GM21360 (cell line): ENCODE results near the gene ASCL5.

ENCODE experiments used
- ATAC-seq: cut with Tn5 transposase; IDR thresholded peaks from one replicate; pipeline ENCODE4 v1.9.1; 2021; ENCODE audit warnings: mild to moderate bottlenecking, moderate library complexity; ENCODE audit not compliant: unreplicated experiment

Gene ASCL5

DNA sequence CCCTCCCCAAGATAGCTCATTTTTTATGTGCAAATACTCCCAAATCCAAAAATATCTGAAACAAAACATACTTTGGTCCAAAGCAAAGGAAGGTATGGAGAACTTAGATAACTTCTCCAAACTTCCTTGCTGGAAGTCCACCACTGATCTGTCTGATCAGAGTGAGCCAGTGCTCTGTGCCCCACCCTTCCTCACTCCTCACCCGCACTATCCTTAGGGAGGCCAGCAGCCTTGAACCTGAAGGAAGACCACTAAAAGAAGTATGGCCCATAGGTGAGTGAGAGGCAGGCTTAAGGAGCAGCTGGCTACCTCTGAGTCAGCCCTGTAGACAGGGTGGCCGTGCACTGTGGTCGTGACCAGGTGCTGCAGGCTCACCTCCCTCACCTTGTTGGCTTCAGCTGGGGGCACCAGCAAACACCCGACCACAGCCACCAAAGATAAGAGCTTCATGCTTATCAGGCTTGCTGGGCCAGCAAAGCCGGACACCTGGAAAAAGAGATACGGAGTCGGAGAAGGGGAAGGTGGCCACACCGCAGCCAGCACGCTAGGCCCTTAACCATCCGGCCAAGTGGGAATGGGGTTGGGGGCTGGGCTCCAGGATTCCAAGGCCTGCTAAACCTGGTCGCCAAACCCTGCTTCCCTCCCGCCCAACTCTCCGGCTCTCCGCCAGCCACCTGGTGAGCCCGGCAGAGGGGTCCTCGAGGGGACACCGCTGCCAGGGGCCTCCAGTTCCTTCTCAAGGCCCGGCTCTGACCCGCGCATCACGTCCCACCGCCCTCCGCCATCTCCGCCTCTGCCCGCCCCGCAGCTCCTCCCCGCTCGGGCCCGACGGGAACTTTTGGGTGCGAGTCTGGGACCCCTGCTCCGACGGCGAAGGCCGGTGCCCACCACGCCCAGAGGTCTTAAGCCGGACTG lies 26.7 kb upstream of the ASCL5 start:
- peak; percentile 69 for ATAC-seq

DNA sequence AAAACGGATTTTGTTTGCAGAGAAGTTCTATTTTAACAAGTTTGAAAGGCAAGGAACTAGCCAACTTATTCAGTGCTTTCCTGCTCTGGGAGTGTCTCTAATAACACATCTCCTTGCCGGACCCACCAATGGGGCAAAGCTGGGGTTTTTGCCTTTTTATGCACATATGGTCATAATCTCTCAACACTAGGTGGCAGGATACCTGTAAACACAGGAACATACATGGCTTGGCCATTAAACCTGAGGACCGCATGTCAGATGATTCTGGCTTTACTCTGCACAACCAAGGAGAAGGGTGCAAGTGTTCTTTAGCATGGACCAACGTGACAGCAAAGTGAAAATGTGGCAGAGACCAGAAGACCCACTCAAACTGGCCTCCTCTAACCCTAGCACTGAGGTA lies 22.4 kb upstream of the ASCL5 start:
- ATAC-seq, result no peak

DNA sequence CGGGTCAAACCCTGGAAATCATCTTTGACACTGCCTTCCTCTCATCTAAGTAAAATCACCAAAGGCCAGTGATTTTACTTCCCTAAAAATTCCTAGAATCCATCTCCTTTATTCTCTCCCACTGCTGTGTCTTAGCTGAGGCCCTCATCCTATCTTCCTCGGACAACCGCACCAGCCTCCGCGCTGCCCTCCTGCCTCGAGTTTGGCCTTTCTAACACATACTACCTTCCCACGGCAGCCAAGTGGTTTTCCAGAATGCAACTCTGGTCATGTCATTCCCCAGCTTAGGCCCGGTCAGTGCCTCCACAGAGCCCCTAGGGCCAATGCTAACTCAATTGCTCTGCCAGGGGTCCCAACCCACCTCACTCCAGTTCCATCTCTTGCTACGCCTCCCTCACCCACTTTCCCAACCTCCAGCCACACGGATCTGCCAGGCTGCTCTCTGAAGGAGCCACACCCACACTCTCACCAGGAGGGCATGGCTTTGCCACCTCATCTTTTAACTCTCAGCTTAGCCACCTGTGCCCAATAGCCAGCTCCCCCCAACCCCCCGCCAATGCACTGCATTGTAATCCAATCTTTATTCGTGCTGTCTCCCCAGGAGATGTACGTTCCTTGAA lies 20.5 kb upstream of the ASCL5 start:
- ATAC-seq, result no peak

DNA sequence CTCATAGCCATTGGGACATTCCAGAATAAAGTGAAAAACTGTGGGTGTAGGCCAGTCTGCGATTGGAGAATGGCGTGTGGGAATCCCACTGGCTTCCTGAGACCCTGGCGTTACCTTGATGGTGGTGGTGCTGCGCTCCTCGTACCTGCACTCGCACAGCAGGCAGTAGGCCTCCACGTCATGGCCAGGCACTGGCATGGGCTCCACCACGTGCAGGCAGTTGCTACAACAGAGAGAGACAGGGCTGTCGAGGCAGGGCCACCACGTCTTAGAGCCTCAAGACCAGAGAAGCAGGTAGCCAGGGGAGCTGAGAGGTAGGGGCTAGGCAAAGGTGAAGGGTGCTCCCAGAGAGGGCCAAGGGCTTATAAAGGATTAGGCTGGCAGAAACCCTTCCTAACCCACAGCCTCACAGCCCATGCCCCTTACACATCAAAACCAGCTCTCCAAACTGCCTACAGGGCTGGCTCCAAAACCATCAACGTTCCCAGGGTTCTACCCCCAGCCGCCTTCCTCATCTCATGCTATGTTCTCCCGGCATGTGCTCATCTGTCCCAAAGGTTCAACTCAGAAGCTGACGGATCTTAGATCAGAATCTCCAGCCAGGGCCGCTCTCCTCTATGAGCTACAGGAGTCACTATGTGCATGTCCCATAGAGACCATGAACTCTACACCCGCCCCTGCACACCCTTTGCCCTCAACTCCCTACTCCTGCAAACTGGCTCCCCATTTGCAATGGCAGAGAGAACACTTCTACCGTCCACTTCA lies 19.8 kb upstream of the ASCL5 start:
- ATAC-seq, result no peak

DNA sequence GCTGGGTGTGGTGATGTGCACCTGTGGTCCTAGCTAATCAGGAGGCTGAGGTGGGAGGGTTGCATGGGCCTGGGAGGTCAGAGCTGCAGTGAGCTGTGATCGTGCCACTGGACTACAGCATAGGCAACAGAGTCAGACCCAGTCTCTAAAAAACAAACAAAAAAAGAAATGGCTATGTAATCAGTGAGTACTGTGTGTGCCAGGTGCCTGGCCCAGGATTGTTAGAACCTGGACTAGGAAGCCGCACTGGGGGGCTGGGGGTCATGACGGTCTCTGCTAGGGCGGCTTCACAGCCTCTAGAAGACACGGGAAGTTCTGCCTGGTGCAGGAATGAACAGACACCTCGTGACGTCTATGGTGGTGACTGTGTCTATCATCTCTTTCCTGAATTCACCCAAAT lies 18.8 kb upstream of the ASCL5 start:
- ATAC-seq, result no peak

DNA sequence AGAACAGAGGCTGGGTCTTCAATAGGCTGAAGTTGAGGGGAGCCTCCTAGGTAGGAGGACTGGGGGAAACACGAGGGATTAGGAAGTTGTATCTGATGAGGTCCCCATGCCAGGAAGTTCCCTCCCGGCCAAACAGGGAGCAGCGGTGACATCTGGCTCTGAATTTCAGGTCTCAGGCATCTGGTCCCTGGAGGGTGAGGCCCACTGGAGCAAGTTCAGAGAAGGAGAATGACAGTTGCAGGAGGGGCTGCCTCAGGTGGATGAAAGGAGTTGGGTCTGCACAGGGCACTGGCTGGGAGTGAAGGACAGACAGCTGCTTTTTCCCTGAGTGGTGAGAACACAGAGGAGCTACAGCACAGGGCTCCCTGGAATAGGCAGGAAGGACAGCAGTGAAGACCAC lies 18.1 kb upstream of the ASCL5 start:
- ATAC-seq, result no peak

DNA sequence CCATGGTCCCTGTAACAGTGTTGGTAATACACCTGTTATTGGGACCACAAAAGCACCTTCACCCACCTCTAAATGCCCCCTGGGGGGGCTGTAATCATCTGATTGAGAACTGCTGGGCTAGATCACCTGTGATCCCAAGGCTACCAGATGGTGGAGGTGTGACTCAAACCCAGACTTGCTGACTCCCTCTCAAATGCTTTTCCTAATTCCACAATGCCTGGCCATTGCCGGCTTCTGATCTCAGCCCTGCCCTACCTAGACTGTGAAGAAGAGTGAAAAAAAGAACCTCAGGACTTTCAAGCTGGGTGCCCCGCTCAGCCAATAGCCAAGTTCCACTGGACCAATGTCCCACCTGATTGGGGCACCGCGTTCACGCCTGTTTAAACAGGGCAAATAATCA lies 17.7 kb upstream of the ASCL5 start:
- no peak for ATAC-seq

DNA sequence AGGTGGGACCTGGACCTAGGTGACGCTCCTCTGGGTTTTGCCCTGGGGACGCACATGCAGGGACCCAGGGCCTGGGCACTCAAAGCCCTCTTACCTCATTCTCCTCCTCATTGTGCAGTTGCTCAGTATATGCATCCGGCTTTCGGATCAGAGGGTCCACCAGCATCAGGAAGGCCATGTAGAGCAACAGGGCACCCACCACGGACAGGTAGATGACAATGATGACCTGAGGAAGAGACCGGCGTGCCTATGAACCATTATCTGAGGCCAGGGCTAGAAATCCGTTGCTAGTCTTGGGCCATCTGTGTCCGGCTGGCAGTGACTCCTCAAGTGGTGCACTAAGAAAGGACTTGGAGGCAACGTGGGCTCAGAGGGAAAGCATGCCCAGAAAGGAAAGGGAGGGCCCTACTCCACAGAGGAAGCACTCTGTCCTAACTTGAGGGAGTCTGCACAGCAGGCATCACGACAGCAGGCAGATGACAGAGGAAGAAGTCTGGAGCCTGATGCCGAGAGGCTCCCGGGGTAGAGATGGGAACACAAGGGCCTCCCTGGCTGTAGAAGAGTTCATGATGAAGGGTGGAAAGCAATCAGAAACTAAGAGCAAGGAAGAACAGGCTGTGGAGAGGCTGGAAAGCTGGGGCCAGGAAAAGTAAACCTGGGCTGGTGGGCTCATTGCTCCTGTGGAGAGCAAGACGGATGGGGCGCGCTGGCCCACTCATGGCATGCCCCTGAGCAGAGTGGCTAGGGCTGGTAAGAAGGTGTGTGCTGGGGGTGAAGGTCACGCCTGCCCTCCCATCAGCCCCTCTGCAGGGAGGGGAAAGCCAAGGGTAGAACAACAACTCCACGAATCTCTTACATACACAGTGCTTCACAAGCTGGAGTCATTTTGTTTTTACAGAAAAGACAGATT lies 17.0 kb upstream of the ASCL5 start:
- ATAC-seq, result no peak

DNA sequence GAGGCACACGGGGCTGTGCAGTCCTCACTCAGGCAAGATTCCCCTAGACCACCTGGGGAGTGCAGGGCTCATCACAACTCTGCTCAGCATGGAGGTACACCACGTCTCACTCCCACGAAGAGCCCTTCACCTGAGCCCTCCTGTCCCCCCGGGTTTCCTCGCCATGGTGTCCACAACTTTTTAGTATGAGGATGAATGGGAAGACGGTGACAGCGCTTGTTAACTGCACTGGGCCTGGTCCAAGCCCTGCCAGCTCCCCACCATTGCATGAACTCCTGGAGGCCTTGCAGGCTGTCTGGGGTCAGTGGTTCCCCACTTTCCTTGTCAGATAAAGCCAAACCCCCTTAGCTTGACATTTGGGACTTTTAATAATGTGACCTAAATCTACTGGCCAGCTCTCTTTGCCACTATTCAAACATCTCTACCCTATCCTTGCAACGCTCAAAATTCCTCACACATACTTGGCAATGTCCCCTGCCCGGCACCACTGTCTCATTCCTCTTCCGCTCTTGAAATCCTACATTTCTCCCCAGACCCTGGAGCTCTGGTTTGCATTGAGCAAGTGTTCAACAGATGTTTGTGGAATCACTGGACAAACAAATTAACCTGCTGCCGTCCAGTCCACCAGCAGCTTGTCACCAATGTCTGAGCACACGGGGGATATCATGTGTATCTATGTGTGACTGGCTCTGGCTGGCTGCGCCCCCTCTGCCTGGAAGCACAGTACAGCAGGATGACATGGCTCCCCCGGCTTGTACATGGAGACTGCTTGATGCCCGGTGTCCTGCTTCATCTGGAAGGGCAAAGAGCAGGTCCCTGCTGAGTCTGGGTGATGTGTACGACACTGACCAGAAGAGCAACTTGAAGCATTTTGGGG lies 16.1 kb upstream of the ASCL5 start:
- ATAC-seq, result no peak

DNA sequence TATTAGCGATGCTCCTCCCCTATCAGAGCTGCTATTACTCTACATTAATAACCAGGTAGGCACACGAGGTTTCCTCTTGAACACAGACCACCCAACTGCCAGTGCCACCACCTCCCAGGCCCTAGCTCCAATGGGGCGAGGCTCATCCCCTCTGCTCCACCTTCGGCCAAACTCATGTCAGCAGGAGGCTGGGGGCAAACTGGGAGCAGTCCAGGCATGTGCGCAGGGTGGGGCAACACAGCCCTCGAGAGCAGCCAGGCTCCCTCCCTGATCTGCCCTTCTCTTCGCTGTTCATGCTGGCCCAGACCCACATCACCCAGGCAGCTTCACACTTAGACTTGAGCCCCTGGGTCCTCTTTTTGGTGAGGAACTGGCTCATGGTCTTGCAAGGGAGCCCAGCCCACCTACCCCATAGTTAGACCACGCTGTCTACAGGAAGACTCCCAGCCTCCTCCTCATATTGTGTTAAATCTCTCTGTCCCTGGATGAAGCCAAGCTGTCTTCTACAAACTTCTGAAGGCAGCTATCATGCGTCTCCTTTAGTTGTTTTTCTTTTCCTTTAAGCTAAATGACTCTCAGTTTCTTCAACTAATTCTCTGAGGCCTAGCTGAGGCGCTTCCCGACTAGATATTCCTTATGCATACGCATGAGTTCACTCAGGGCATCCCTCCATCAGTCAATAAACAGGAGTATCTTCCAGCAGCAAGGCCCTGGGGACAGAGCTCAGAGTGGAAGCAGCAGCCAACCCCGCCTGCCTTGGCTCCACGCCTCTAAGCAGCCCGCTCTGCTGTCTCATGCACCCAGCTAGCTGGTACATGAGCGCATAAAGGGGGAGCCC lies 15.2 kb upstream of the ASCL5 start:
- ATAC-seq, result no peak

DNA sequence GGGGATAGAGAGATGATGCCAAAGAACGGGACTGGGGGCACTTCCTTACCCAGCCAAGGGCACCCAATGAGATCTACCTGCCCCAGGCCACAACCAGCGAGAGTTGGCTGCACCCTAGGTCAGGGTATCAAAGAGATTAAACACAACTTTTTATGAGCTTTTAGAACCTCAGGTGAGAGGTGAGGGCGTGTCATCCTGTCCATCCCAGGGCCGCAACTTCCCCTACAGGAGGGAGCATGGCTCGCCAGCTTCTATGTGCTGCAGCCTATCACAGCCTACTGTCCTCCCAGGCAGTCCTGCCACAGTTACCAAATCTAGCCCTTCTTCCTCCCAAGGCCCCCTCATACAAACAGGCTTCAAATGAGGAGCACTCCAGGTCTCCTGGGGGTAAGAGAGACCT lies 14.4 kb upstream of the ASCL5 start:
- ATAC-seq, result no peak

DNA sequence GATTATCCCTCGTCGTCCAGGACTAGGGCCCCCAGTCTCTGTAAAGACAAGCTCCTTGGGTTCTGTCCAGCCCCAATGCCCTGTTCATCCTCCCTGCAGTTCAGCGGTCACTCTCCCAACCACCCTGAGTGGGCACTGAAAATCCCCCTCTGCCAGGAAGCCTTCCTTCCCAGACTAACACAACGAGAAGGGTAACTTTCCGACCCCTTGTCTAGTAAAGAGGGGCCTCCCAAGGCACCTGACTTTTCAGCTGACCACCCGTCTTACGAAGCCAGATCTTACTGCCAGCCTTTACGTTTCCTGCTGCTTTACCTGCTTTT lies 13.9 kb upstream of the ASCL5 start:
- ATAC-seq, result no peak

DNA sequence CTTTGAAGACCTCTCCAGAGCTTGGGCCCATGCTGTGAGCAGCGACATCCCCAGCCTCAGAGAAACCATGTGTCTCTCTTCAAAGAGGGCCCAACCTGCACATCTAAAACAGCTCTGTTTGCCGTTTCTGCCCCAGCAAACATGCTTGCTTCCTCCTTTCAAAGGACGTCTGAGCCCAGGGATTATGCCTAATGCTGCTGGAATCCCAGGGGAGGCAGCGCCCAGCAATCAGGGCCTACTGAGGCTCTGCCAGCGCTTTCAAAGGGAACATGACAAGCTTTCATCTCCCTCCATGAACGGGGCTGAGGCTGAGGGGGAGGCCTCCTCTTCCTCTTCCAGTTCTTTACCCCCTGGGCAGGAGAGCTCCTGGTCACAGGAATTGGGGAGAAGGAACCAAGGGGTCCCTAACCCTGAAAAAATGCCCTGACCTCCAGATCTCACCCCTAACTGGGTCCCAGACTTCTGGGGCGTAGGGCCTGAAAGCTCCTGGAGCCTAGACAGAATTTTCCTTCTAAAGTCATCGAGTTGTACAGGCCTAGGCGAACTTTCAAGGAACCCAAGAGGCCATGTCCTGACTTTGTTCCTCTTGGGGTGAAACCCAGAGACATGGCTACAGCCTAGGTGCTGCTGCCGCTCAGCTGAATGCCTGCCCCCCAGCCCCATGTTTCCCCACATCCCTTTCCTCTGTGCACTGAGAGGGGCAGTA lies 13.4 kb upstream of the ASCL5 start:
- no peak for ATAC-seq

DNA sequence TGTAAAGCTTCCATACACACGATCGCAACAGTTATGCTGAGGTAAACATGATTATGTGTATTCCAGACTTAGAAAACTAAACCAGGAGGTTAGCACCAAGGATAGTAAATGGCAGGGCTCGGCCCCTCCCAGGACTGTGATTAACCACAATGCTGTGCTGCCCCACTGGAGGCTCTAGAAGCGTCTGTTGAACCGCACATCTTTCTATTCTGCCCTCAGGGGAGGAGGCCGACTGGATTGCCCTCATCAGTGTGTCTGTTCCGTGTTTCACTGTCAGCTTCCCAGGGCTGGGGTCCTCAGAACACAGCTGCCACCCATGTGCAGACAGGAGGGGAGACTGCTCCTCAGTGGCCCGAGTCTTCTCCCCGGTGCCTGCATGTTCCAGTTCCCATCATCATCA lies 12.8 kb upstream of the ASCL5 start:
- no peak for ATAC-seq

DNA sequence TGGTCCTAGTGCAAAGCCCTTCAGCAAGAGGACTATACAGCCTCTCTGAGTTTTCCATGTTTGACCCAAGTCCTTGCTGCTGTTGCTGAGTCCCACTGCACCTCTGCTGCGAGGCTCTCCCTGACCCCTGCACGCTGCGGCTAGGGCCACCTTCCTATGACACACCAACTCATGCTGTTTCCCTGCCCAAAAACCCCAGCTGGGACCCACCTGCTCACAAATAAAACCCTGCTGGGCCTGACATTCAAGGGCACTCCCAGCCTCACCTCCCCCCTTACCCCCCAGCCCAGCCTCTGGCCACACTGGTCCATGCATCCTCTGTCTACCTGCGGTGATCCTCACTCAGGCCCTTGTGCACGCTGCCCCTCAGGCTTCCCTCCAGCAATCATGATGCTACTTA lies 12.3 kb upstream of the ASCL5 start:
- no peak for ATAC-seq

DNA sequence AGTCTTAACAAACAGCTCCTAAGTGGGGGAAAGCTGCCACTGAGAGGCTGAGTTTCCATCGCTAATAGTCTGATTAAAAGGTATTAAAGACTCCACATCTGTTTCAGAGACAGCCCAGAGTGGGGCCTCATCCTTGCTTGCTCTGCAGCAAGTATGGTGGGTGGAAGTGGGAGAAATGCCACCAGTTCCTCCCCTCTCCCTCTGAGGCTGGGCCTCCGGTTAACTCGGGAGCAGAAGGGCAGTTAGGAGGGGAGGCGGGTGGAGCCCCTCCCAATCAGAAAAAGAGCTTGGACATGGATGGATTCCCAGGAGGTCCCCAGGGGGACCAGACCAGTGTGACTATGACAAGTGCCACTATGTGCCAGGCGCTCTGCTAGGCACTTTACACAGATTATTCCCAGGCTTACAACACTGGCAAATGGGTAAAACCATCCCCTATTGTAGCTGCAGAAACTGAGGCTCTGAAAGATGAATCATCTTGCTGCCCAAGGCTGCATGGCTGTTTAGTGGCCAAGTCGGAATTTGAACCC lies 11.4 kb upstream of the ASCL5 start:
- no peak for ATAC-seq

DNA sequence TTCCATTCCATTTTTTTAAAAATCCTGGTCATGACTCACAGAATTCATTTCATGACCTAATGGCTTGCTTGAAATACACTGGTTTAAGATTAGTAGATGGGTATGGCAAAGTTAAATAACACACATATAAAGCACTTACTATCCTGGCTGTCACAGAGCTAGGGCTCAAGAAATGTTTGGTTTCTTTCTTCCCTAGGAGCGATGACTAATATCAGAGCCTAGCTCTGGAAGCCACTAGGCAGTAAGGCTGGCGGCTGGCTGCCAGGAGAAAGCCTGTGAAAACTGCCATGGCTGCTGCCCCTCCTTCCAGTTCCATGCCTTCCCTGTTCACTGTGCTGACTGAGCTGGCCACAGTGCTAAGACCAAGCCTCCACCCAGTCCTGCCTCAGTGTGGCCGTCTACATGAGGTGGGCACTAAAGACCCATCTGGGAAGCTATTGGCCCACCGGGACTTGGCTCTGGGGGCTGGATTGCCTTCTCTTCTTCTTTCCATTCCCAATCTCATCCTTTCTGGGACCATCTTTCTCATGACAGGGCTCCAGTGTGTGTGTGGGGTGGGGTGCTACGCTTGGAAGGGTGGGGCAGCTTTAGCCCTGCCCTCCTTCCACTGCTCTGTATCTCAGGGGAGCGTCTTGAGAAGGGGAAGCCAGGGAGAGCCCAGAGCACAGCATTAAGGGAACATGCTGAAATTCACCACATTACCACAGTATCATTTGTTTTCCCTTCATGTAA lies 10.8 kb upstream of the ASCL5 start:
- no peak for ATAC-seq

DNA sequence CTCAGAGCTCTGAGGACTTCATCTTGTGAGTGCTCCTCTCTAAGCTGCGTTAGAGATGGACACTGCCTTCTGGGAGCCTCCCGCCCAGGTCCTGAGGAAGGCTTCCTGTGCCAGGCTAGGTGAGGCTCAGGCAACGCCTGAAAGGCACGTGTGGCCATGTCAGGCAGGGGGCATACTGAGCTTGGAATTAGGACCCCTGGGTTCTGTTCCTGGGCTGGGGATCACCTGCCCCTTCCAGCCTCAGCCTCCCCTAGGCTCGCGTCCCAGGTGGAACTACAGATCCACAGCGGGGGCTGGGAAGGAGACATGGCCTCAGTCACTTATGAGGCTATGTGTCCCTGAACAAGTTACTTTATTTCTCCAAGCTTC lies 10.0 kb upstream of the ASCL5 start:
- ATAC-seq, result no peak
